K562 (cell line): Measurements from ENCODE around the gene ARHGDIA. TPM values are rescaled to one million over a fixed set of nuclear protein-coding genes. Genes with fewer than 3 reads are reported as not detected.

ENCODE experiments used
- ATF1 ChIP-seq, 2 experiments: fragments of 450-650 bp in 1 of 2; IDR thresholded peaks; 2 replicates each; pipeline ENCODE4 v1.6.1; 2016; ENCODE audit warnings: missing compliant biosample characterization in 1 of 2, missing genetic modification characterization in 1 of 2
- CBX2 ChIP-seq: fragments of 200-600 bp; sonication (generic); IDR thresholded peaks from one replicate; pipeline ENCODE4 v1.6.1; 2012; ENCODE audit warnings: mild to moderate bottlenecking, low read length, inconsistent platforms; ENCODE audit not compliant: insufficient read depth, poor library complexity, severe bottlenecking
- ILF3 ChIP-seq: fragments of 450-650 bp; IDR thresholded peaks from 2 replicates; pipeline ENCODE4 v1.6.1; 2018; ENCODE audit warnings: antibody characterized with exemption, mild to moderate bottlenecking, moderate library complexity, borderline replicate concordance
- ILK ChIP-seq: fragments of 450-650 bp; IDR thresholded peaks from 2 replicates; pipeline ENCODE4 v1.6.1; 2016; ENCODE audit warnings: missing genetic modification characterization, low read depth, mild to moderate bottlenecking, missing compliant biosample characterization, moderate library complexity, borderline replicate concordance
- RREB1 ChIP-seq: fragments of 250-450 bp; sonication (Bioruptor Pico); IDR thresholded peaks from 2 replicates; pipeline ENCODE4 v1.4.0; 2020
- ZBTB40 ChIP-seq, 2 experiments: fragments of 450-650 bp in 1 of 2; sonication (generic) in 1 of 2; formaldehyde crosslinking in 1 of 2; IDR thresholded peaks; 2 replicates each; pipeline versions ENCODE4 v1.7.1 to v1.9.0; 2016 to 2022; ENCODE audit warnings: inconsistent platforms in 1 of 2, mild to moderate bottlenecking in 1 of 2, missing genetic modification reagents in 1 of 2
- ZNF77 ChIP-seq: fragments of 250-450 bp; sonication (Bioruptor Pico); IDR thresholded peaks from 2 replicates; pipeline ENCODE4 v1.5.0; 2020
- polyA plus RNA-seq, 8 experiments: library from polyadenylated mRNA; depleted of rRNA in 4 of 8; stranded (reverse) in 5 of 8; unstranded in 3 of 8; fragments of >200 nt; fragmentation: Nextera tagmentation in 2 of 8; fragmentation: Illumina TruSeq in 1 of 8; extraction: Ambion mirVana in 2 of 8; extraction: Trizol in 1 of 8; gene quantifications; 2 replicates each; pipeline versions ENCODE4 v1.2.1 to v1.2.3, GENCODE V29; 2011 to 2014; ENCODE audit warnings: inconsistent platforms in 1 of 8, missing spikeins in 1 of 8
- total RNA-seq, 7 experiments: library from RNA; depleted of rRNA in 6 of 7; stranded (reverse); fragments of >200 nt in 6 of 7; fragmentation: Illumina TruSeq in 2 of 7; extraction: Trizol in 2 of 7; gene quantifications; 2 replicates each; pipeline versions ENCODE4 v1.2.1 to v1.2.3, GENCODE V29; 2011 to 2021; ENCODE audit warnings: low replicate concordance in 1 of 7

ARHGDIA gene
- total and polyA plus RNA-seq, 9 of the 15 experiments (the other 6 are each of a cell fraction or from before 2014, with no cell fraction given) = 9.6 to 340 (median 97.6) TPM

- TF ChIP-seq ZBTB40 (IDR thresholded peaks at IDR 0.05) (no peak), ZBTB40 (CRISPR knock-in tag; IDR thresholded peaks at IDR 0.05) (no peak), ILK (tag) (no peak), ATF1 (CRISPR knock-in tag; IDR thresholded peaks at IDR 0.05) (no peak), ATF1 (tag; IDR thresholded peaks at IDR 0.05) (0 out of 2 replicates have a peak, but pooled peaks have one; percentile 15), ILF3 (peak; percentile 7; the same call in 1 of the 2 replicates), RREB1 (CRISPR knock-in tag) (no peak), ZNF77 (peak; percentile 81), CBX2 (no peak)
Measured at GRCh38 chr17:81867991-81868673, 3.0 kb downstream of the ARHGDIA start (continued).
